ENCODE data around the gene SMOC2.

SMOC2 gene

DNA sequence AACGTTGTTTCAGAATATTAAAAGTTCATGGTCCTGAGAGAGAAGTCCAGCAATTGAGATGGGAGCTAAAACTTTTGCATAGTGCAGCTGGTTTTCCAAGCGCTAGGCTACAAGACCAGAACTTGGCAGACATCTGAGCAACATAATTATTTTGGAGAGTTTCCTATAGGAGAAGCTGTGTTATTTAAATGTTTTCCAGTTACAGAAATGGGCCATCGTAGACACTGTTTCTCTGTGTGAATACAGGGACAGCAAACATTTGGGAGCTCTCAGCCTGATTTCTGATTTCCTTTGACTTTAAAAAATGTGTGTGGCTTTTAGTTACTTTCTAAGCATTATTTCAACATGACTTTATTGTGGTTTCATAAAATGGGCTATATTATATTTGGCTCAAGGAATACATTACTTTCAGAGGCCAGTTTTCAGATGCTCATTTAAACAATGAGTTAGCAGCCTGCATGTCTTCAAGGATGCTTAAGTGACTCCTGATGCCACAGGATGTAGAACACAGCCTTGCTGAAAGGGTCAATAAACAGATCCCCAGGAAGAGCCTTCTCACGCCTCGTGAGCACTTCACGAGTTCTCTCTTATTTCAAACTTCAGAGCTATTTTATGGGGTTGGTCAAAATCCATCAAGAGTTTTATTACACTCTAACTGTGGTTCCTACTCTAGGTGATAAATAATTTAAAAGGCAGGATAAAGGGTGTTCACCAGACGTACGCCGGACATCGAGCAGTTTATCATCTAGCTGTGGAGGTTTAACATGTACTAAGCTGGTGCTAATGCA lies 193.8 kb downstream of the SMOC2 start:
- DNase-seq = no peak

- DNase-seq = no peak
These were observed 195.4 kb downstream of the SMOC2 start for GRCh38 chr6:168636147-168637004.

GRCh38 chr6:168637834-168638233 lies 196.8 kb downstream of the SMOC2 start:
- no peak for DNase-seq

DNA sequence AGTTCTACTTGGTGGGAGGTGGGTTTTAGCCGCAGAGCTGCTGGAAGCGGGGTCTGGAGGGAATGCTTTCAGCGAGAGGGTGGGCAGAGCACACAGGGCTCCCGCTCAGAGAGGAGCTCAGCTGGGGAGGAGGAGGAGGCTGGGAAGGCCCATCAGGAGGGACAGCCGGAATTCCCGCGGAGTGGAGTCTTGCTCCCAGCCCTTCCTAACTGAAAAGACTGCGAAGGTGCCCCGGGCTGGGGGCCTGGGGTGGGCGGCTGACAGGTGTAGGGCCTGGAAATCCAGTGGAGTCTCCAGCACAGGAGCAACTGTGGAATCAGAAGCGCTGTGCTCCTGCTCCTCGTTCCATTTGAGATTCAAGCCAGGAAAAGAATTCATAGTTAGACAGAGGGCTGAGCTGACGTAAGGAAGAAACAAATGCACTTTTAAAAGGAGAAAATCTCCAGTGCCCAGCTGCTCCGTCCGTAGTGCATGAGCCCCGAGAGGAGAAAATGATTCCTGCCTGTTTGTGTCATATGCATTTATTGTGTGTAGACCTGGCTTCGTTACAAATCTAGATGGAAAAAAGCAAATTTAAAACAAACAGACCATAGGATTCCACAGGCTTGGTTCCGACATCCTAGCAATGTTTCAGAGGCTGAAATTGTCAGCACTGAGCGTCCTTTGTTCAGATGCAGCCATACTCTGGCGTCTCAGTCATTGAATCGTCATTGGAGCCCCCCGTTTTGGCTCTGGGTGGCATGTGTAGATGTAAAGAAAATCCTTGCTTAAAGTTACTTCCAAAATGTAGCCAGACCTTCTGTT lies 197.7 kb downstream of the SMOC2 start:
- no peak for DNase-seq

DNA sequence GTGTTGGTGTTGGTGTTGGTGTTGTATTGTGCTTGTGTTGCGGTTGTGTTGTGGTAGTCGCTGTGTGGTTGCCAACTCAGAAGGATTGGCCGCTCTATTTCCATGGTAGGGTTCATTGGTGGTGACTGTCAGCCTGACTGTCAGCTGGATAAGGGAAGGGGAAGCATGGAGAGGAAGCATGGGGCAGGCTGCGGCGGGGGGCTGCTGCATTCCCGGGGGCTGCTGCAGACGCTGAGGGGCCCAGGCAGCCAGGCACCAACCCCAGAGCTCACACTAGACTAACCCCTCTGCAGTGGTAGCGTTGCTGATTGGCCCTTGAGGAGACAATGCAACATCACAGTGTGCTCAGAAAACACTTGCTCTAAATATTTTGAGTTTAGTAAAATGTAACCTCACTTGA lies 199.2 kb downstream of the SMOC2 start:
- no peak for DNase-seq

DNA sequence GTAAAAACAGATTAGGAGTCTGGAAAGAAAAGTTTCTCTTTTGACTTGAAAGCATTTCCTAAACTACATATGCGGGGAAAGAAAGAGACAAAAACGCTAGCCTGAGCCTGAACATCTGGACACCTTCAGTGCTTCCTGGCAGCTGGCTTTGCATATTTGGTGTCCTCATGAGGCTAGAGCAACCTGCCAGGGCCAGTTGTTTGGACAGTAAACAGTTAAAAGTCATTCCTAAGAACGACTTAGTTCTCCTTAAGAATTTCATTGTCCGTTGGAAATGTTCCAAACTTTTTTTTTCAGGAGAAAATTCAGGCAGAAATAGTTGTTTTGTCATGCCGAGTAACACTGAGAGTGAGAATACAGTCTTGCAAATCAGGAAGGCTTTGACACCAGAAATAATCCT lies 199.8 kb downstream of the SMOC2 start:
- no peak for DNase-seq

DNA sequence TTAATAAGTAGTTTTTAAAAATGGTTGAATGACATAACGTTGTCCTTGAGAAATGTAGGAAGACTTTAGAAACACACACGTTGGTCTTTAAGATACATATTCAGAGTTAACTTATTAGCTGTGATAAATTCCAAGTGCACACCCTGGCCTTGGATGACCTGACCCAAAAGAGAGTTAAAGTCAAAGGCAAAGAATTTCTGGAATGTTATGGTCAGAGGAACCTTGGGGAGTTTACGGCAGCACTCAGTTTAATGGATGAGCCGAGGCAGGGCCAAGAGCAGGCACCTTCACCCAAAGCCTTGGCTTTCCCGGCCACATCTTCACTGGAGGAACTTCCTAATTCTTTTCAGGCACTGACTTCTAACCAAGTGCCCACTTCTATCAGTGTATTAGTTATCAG lies 200.5 kb downstream of the SMOC2 start:
- DNase-seq = no peak

DNA sequence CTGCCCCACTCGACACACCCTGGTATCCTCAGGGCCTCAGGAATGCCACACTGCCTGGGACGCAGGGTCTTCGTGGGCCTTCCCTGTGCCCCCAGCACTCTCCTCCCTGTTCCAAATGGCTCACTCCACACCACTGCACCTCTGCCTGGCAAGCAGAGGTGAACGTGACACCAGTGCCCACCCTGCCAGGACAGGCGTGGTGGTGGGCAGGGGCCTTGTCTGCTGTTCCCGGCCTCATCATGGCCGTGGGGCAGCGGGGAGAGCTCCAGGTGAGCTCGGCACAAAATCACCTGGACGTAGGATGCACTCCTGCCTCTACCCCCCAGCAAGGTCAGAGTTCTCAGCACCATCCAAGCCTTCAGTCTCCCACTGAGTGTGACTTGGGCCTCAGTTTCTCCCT lies 202.4 kb downstream of the SMOC2 start:
- DNase-seq = no peak

DNA sequence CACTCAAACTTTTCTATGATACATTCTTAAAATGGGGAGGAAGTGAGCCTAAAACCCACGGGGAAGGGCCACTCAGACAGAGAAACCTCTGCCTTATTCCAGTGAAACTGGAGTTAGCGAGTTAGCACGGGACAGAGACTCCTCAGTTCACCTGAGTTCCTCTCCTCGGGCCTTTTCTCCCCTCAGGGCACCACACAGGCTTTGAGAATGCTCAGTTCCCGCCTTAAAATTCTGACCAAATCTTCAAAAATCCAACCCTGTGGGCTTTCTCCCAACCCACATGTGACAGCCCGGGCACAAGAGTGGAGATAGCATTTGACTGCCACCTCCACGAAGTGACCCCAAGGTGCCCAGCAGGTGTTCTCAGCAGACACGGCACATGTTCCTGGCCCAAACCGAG lies 204.3 kb downstream of the SMOC2 start:
- no peak for DNase-seq

DNA sequence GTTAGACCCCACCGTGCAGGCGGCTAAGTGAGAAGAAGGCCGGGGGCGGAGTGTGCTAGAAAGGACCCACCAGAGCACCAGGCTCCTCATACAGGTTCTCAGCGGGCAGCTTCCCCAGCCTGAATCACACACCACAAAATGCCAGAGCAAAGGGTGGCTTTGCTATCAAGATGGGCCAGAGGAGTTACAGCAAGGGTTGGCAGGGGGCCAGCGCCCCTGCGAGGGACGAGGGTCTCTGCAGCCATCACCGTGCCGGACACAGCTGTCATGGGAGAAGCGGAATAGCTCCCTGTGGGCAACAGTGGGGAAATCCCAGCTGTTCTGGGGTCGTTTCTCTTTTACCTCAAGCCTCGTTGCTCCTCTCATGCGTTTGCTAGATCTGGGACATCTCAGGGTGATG lies 206.3 kb downstream of the SMOC2 start:
- no peak for DNase-seq

DNA sequence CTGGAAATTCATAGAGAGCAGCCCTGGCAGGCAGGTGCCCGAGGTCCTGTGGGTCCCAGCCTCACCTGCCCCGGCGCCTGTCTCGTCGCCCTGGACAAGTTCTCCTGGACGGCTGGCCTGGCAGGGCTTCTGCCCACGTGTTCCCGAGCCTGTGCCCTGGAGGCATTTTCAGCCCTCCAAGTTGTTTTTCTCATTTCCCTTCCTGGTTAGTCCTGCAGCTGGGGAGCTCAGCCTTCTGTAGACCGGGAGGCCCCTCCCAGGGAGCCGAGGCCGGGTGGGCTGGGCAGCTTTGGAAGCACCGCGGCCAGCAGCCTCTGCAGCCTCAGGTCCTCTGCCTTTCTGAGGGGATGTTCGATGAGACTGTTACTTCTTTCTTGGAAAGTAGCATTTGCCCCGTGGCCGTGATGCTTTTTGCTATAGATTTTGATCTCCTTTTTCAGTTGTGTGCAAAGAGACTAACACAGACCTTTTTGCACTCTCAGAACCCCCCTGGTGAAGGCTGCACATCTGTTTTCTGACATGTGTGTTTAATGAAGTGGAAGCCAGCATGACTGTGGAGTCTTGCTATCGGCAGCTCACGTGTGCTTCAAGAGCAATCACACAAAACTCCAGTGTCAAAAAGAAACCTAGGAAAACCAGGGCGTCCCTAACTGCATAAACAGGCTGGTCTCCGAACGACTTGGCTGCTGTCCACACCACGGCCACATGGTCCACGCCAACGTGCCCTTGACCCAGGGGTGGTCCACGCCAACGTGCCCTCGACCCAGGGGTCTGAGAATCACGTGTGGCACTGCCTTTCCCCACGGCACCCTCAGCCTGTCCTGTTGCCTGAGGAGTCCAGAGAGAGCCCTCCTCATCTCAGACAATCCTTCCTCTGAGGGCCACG lies 207.5 kb downstream of the SMOC2 start:
- peak; percentile 16 to 48 for DNase-seq

GRCh38 chr6:168649209-168649608 lies 208.2 kb downstream of the SMOC2 start:
- DNase-seq = no peak

GRCh38 chr6:168650671-168651111 lies 209.7 kb downstream of the SMOC2 start:
- no peak for DNase-seq

GRCh38 chr6:168655462-168656152 lies 214.6 kb downstream of the SMOC2 start:
- DNase-seq = no peak

DNA sequence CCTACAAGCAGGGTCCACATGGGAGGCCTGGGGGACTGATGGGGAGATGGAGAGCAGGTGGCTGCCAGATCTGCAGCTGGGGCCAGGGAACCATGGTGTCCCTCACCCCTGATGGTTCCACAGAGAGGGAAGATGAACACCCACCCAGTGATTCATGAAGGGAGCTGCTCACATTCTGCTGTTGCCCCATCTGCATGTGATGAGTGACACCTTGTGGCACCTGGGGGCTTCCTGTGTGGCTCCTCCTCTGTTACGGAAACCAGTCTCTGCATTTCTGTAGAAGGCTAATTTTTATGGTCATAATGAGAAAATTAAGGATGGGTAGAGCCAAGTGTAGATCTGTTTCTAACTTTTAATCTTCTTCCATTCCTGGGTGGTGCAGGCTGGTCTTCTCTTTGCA lies 217.1 kb downstream of the SMOC2 start:
- DNase-seq = peak in 1 of 2 experiments; percentile 20

GRCh38 chr6:168660400-168660945 lies 219.5 kb downstream of the SMOC2 start:
- no peak for DNase-seq

GRCh38 chr6:168662301-168662936 lies 221.4 kb downstream of the SMOC2 start:
- DNase-seq = no peak

- peak in 1 of 2 experiments; percentile 31 for DNase-seq
These were observed 222.1 kb downstream of the SMOC2 start for GRCh38 chr6:168663041-168663440.

GRCh38 chr6:168664956-168665355 lies 224.0 kb downstream of the SMOC2 start:
- no peak for DNase-seq

DNA sequence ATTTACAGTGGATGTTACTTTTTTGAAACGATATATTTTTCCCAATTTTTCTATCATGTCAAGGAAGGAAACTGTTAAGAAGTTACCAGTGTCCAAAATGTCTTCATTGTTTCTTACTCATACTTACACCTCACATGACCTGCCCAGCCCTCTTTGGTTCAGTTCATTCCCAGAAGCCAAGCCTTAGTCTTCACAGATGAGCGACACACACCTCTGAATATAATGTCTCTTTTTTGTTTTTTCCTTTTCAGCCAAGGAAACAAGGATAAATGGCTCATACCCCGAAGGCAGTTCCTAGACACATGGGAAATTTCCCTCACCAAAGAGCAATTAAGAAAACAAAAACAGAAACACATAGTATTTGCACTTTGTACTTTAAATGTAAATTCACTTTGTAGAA lies 225.2 kb downstream of the SMOC2 start:
- DNase-seq = no peak
